Uterus (tissue), 2 donors: Measurements from ENCODE around the gene ANKRD16.

Experiments used
- CTCF ChIP-seq, 4 experiments: fragments of 200-600 bp in 2 of 4; fragments of 450-650 bp in 2 of 4; sonication (generic) in 2 of 4; IDR thresholded peaks; one replicate each; pipeline ENCODE4 v1.5.1; 2016 to 2019; ENCODE audit warnings: antibody characterized with exemption in 4 of 4, mild to moderate bottlenecking in 2 of 4, moderate library complexity in 1 of 4
- POLR2A ChIP-seq, 2 donors: fragments of 450-650 bp; IDR thresholded peaks; one replicate each; pipeline ENCODE4 v1.6.1; 2016; ENCODE audit warnings: antibody characterized with exemption in 2 of 2, mild to moderate bottlenecking in 1 of 2, moderate library complexity in 1 of 2

- no peak for TF ChIP-seq CTCF (IDR thresholded peaks at IDR 0.05)
- TF ChIP-seq POLR2A (IDR thresholded peaks at IDR 0.05), result no peak
These were observed 61.0 kb downstream of the ANKRD16 start for GRCh38 chr10:5828725-5829124.
